Right atrium auricular region (tissue), 2 donors: Measurements from ENCODE around the gene MOB4. TPM values are rescaled to one million over a fixed set of nuclear protein-coding genes. Genes with fewer than 3 reads are reported as not detected.
A peak's percentile ranks its signal among the peaks of the same experiment; 100 is the strongest.

Experiments used
- DNase-seq: peaks from one replicate; pipeline ENCODE4 v3.0.0-alpha.2; 2019; ENCODE audit warnings: low spot score
- H3K27ac ChIP-seq, 2 donors: fragments of 200-600 bp; sonication (generic); 1 replicate in 1 of 2; 2 replicates in 1 of 2; pipeline ENCODE4 v1.5.1; 2016 to 2019
- H3K27me3 ChIP-seq, 2 donors: fragments of 200-600 bp; sonication (generic); one replicate each; pipeline versions ENCODE4 v1.5.1 to v1.6.0; 2017 to 2019
- H3K36me3 ChIP-seq: fragments of 200-600 bp; sonication (generic); one replicate; pipeline ENCODE4 v1.5.1; 2016
- H3K4me1 ChIP-seq, 2 donors: fragments of 200-600 bp; sonication (generic); one replicate each; pipeline versions ENCODE4 v1.5.1 to v1.6.0; 2017 to 2019
- H3K4me3 ChIP-seq, 2 donors: fragments of 200-600 bp; sonication (generic); 1 replicate in 1 of 2; 2 replicates in 1 of 2; pipeline ENCODE4 v1.5.1; 2017 to 2019; ENCODE audit warnings: mild to moderate bottlenecking in 1 of 2, moderate library complexity in 1 of 2
- H3K9me3 ChIP-seq, 2 donors: fragments of 200-600 bp; sonication (generic); one replicate each; pipeline ENCODE4 v1.5.1; 2019
- CTCF ChIP-seq, 2 donors: fragments of 200-600 bp; sonication (generic); IDR thresholded peaks; one replicate each; pipeline ENCODE4 v1.5.1; 2019; ENCODE audit warnings: antibody characterized with exemption in 2 of 2
- total RNA-seq, 2 donors: library from RNA; depleted of rRNA; stranded (reverse); fragments of >200 nt; gene quantifications; one replicate each; pipeline ENCODE4 v1.1.0, GENCODE V29; 2016

MOB4 gene
- total RNA-seq, 2 donors from 2014 or later = 23.5 to 35.9 TPM

GRCh38 chr2:197598450-197598849 lies 82.6 kb downstream of the MOB4 start:
- H3K4me1 ChIP-seq = no peaks in the 10 kb centered on the region
- DNase-seq = no peak
- TF ChIP-seq CTCF (IDR thresholded peaks at IDR 0.05) = no peak
- no peak overlapping the region for H3K4me3 ChIP-seq
- no peaks in the 10 kb centered on the region for H3K27me3 ChIP-seq
- H3K9me3 ChIP-seq = no peaks in the 10 kb centered on the region
- no peak overlapping the region for H3K27ac ChIP-seq
- H3K36me3 ChIP-seq = no peaks in the 10 kb centered on the region

- TF ChIP-seq CTCF (IDR thresholded peaks at IDR 0.05) = peak in 1 of 2 donors; percentile 33
- no peaks in the 10 kb centered on the region for H3K27me3 ChIP-seq
- no peaks in the 10 kb centered on the region for H3K4me1 ChIP-seq
- no peak overlapping the region for H3K4me3 ChIP-seq
- H3K36me3 ChIP-seq = no peaks in the 10 kb centered on the region
- DNase-seq = no peak
- H3K9me3 ChIP-seq = no peaks in the 10 kb centered on the region
- no peak overlapping the region for H3K27ac ChIP-seq
Observed at GRCh38 chr2:197599285-197599965, 83.6 kb downstream of the MOB4 start.

GRCh38 chr2:197600306-197600705 lies 84.4 kb downstream of the MOB4 start:
- TF ChIP-seq CTCF (IDR thresholded peaks at IDR 0.05) = no peak
- no peak overlapping the region for H3K4me3 ChIP-seq
- no peaks in the 10 kb centered on the region for H3K4me1 ChIP-seq
- H3K36me3 ChIP-seq = no peaks in the 10 kb centered on the region
- H3K27ac ChIP-seq = no peak overlapping the region
- no peak for DNase-seq
- H3K9me3 ChIP-seq = no peaks in the 10 kb centered on the region
- no peaks in the 10 kb centered on the region for H3K27me3 ChIP-seq

- H3K4me3 ChIP-seq = no peak overlapping the region
- DNase-seq = no peak
- H3K9me3 ChIP-seq = no peaks in the 10 kb centered on the region
- H3K27me3 ChIP-seq = no peaks in the 10 kb centered on the region
- H3K36me3 ChIP-seq = no peaks in the 10 kb centered on the region
- no peak for TF ChIP-seq CTCF (IDR thresholded peaks at IDR 0.05)
- no peaks in the 10 kb centered on the region for H3K4me1 ChIP-seq
- no peak overlapping the region for H3K27ac ChIP-seq
Observed at GRCh38 chr2:197601726-197602125, 85.9 kb downstream of the MOB4 start.

Other genes with a start within 250 kb of the MOB4 start
- gene ANKRD44, start 205.3 kb upstream of the MOB4 start, total RNA-seq = 10 to 100 TPM in 1 of 2 donors, 1 to 10 TPM in 1; 7.0 to 10.1 TPM
- gene SF3B1, start 81.0 kb upstream of the MOB4 start, total RNA-seq = 100 to 1,000 TPM; 103 to 128 TPM
- gene COQ10B, start 62.5 kb upstream of the MOB4 start, total RNA-seq = 10 to 100 TPM; 29.5 to 33.2 TPM
- gene HSPD1, start 16.2 kb upstream of the MOB4 start, total RNA-seq = 10 to 100 TPM; 70.0 to 96.0 TPM
- 100 to 1,000 TPM in 1 of 2 donors, 10 to 100 TPM in 1; 82.7 to 122 TPM for gene HSPE1, start 15.7 kb upstream of the MOB4 start, total RNA-seq
- gene RFTN2, start 159.5 kb downstream of the MOB4 start, total RNA-seq = 10 to 100 TPM in 1 of 2 donors, 1 to 10 TPM in 1; 4.5 to 11.6 TPM
- 1 to 10 TPM; 4.4 to 7.1 TPM for gene MARS2, start 189.3 kb downstream of the MOB4 start, total RNA-seq